NCI-H2227 (cell line): ENCODE data around the gene OR4D2.
A peak's percentile ranks its signal among the peaks of the same experiment; 100 is the strongest.
"Not testable (repeated sequence)": the region's sequence is repeated elsewhere in the genome, so short reads cannot be mapped to it uniquely, and the experiment has no call there.

ENCODE experiments used
- DNase-seq: peaks from one replicate; lab custom pipeline; 2025; ENCODE audit not compliant: unreplicated experiment; lab: John Stamatoyannopoulos, UW

Gene OR4D2

GRCh38 chr17:58166682-58167081, at the start of gene OR4D2:
TSS of gene OR4D2 (plus strand) at chr17:58166982. CDS start at chr17:58169656, 2,674 bp downstream.
- DNase-seq, result no peak

GRCh38 chr17:58117382-58117781, 49.4 kb upstream of the OR4D2 start:
- DNase-seq, result no peak

GRCh38 chr17:58119491-58119890, 47.3 kb upstream of the OR4D2 start:
- DNase-seq, result no peak

- DNase-seq, result no peak
Measured at GRCh38 chr17:58120195-58120822, 46.5 kb upstream of the OR4D2 start.

GRCh38 chr17:58121925-58122324, 44.9 kb upstream of the OR4D2 start:
- DNase-seq, result peak; percentile 69

- DNase-seq, result no peak
Measured at GRCh38 chr17:58127846-58128245, 38.9 kb upstream of the OR4D2 start.

GRCh38 chr17:58132697-58133096, 34.1 kb upstream of the OR4D2 start:
- DNase-seq, result not testable (repeated sequence)

- DNase-seq, result no peak
Measured at GRCh38 chr17:58136669-58137279, 30.0 kb upstream of the OR4D2 start.

GRCh38 chr17:58141505-58141904, 25.3 kb upstream of the OR4D2 start:
- no peak for DNase-seq

- DNase-seq, result not testable (repeated sequence)
Measured at GRCh38 chr17:58143335-58143734, 23.4 kb upstream of the OR4D2 start.

GRCh38 chr17:58144801-58145200, 22.0 kb upstream of the OR4D2 start:
- no peak for DNase-seq

GRCh38 chr17:58147930-58148434, 18.8 kb upstream of the OR4D2 start, which contains the start of gene OR4D1:
TSS of gene OR4D1 (plus strand) at chr17:58148384. CDS start at chr17:58155154, 6,770 bp downstream.
- no peak for DNase-seq

GRCh38 chr17:58148609-58149008, 18.2 kb upstream of the OR4D2 start:
- DNase-seq, result no peak

GRCh38 chr17:58150394-58150793, 16.4 kb upstream of the OR4D2 start:
- DNase-seq, result no peak

GRCh38 chr17:58153046-58153445, 13.7 kb upstream of the OR4D2 start:
- DNase-seq, result no peak

- DNase-seq, result no peak
Measured at GRCh38 chr17:58153671-58154070, 13.1 kb upstream of the OR4D2 start.

- DNase-seq, result peak; percentile 61
Measured at GRCh38 chr17:58156839-58157803, 9.7 kb upstream of the OR4D2 start.

- no peak for DNase-seq
Measured at GRCh38 chr17:58158181-58158580, 8.6 kb upstream of the OR4D2 start.

GRCh38 chr17:58161566-58161965, 5.2 kb upstream of the OR4D2 start:
- no peak for DNase-seq

- DNase-seq, result no peak
Measured at GRCh38 chr17:58165981-58166380, 801 bp upstream of the OR4D2 start.

GRCh38 chr17:58170622-58171021, 3.8 kb downstream of the OR4D2 start:
- no peak for DNase-seq
